ENCODE measurements around the gene ADCY1. TPM values are rescaled to one million over a fixed set of nuclear protein-coding genes. Genes with fewer than 3 reads are reported as not detected.

Gene ADCY1
- total and polyA plus RNA-seq, 5 donors from 2014 or later = not detected

- no peak for ATAC-seq (ENCODE audit: low read depth in 2 of 2)
These were observed 91.0 kb downstream of the ADCY1 start for GRCh38 chr7:45665172-45665571.

GRCh38 chr7:45670227-45670626 lies 96.1 kb downstream of the ADCY1 start:
- no peaks in the 10 kb centered on the region for H3K9me3 ChIP-seq (ENCODE audit: control insufficient read depth in 2 of 2, low read length in 2 of 2)
- Mint-ChIP-seq H3K4me3 (no peak overlapping the region), H3K9me3 (peaks cover 0 to 7% (median 0%) of the 10 kb centered on the region in 7 donors), H3K4me1 (no peaks in the 10 kb centered on the region), H3K36me3 (no peaks in the 10 kb centered on the region), H3K27ac (no peak overlapping the region), H3K27me3 (no peaks in the 10 kb centered on the region)
- no peak overlapping the region for H3K4me3 ChIP-seq (ENCODE audit: low read depth, low read length)
- ATAC-seq (ENCODE audit: low read depth in 2 of 2) (no peak), DNase-seq (no peak)
- H3K27ac ChIP-seq (ENCODE audit: insufficient read depth, low read length, poor library complexity, severe bottlenecking) = no peak overlapping the region
- no peaks in the 10 kb centered on the region for H3K27me3 ChIP-seq (ENCODE audit: control insufficient read depth, insufficient read depth, low read length)
- H3K4me1 ChIP-seq (ENCODE audit: control insufficient read depth, insufficient read depth, low read length, poor library complexity, severe bottlenecking) = no peaks in the 10 kb centered on the region
- H3K36me3 ChIP-seq (ENCODE audit: control insufficient read depth, insufficient read depth, low read length) = no peaks in the 10 kb centered on the region

More at GRCh38 chr7:45665172-45665571, 91.0 kb downstream of the ADCY1 start:
- Histone ChIP-seq H3K4me3 (ENCODE audit: low read depth, low read length) (no peak overlapping the region), H3K27me3 (ENCODE audit: control insufficient read depth, insufficient read depth, low read length) (no peaks in the 10 kb centered on the region), H3K9me3 (ENCODE audit: control insufficient read depth in 2 of 2, low read length in 2 of 2) (no peaks in the 10 kb centered on the region), H3K36me3 (ENCODE audit: control insufficient read depth, insufficient read depth, low read length) (no peaks in the 10 kb centered on the region), H3K27ac (ENCODE audit: insufficient read depth, low read length, poor library complexity, severe bottlenecking) (no peak overlapping the region), H3K4me1 (ENCODE audit: control insufficient read depth, insufficient read depth, low read length, poor library complexity, severe bottlenecking) (no peaks in the 10 kb centered on the region)
- DNase-seq = no peak
- Mint-ChIP-seq H3K27ac (no peak overlapping the region), H3K36me3 (no peaks in the 10 kb centered on the region), H3K4me1 (peaks cover 0 to 2% (median 0%) of the 10 kb centered on the region in 4 donors), H3K4me3 (no peak overlapping the region), H3K9me3 (peaks cover 0 to 7% (median 0%) of the 10 kb centered on the region in 7 donors), H3K27me3 (no peaks in the 10 kb centered on the region)

DNA sequence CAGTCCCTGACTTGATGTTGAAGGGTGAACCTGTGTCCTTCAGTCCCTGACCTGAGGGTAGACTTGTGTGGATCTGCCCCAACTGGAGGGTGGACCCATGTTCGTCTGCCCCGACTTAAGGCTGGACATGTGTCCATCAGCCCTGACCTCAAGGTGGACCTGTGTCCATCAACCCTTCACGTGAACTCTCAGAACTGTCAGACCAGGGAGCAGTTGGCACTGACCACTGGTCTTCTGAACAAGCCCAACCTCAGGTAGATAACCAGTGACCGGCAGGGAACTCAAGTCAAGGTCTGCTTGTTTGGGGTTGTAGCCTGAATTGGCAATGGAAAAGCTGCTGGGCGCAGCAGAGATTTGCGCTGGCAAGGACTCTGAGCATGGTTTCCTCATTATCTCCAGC lies 96.5 kb downstream of the ADCY1 start:
- H3K27me3 Mint-ChIP-seq = no peaks in the 10 kb centered on the region
- no peaks in the 10 kb centered on the region for H3K4me1 Mint-ChIP-seq
- H3K27ac Mint-ChIP-seq = no peak overlapping the region
- no peak for ATAC-seq (ENCODE audit: low read depth in 2 of 2)
- Histone ChIP-seq H3K27me3 (ENCODE audit: control insufficient read depth, insufficient read depth, low read length) (peaks cover 2% of the 10 kb centered on the region), H3K4me3 (ENCODE audit: low read depth, low read length) (no peak overlapping the region), H3K4me1 (ENCODE audit: control insufficient read depth, insufficient read depth, low read length, poor library complexity, severe bottlenecking) (no peaks in the 10 kb centered on the region), H3K36me3 (ENCODE audit: control insufficient read depth, insufficient read depth, low read length) (no peaks in the 10 kb centered on the region), H3K27ac (ENCODE audit: insufficient read depth, low read length, poor library complexity, severe bottlenecking) (no peak overlapping the region), H3K9me3 (ENCODE audit: control insufficient read depth in 2 of 2, low read length in 2 of 2) (no peaks in the 10 kb centered on the region)
- H3K4me3 Mint-ChIP-seq = no peak overlapping the region
- no peaks in the 10 kb centered on the region for H3K36me3 Mint-ChIP-seq
- no peak for DNase-seq
- H3K9me3 Mint-ChIP-seq = peaks cover 0 to 7% (median 0%) of the 10 kb centered on the region in 7 donors

DNA sequence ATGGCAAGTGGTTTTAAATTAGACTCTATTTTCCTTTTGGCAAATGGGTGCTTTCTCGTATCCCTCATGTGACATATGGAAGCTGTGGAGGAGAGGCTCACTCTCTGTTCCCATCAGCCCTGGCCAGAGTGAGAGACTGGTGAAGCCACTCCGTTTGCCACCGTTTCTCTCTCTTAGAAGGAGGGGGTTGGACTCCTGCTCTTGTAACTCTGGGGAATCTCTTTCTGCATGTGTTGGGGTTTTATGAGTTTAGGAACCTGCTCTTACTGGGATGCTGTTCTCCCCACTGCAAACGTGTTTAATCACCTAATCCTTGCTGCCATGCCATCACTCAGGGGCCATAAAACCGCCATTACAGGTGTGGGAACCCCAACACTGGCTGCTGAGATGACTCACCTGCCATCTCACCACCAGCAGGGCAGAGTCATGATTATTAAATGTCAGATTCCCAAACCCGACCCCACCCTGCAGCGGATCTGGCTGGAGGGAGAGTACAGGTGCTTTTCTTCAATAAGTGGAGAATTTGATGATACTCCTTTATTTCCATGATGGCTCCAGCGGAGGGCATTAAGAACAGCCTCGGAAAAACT lies 103.2 kb downstream of the ADCY1 start:
- DNase-seq = no peak
- Mint-ChIP-seq H3K27ac (no peak overlapping the region), H3K4me1 (no peaks in the 10 kb centered on the region)

DNA sequence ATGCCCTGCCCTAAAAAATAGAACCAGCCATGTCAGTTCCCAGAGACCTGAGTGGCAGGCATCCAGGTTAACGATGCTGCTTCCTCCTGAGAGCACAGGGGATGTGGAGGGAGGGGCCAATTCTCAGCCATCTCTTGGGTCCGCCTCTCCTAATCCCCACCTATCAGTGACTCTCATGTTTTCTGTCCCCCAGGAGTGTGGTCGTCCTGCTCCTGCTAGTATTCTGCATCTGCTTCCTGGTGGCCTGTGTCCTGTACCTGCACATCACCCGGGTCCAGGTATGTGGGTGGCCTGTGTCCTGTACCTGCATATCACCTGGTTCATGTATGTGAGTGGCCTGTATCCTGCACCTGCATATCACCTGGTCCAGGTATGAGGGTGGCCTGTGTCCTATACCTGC lies 105.3 kb downstream of the ADCY1 start:
- Mint-ChIP-seq H3K27ac (no peak overlapping the region), H3K9me3 (peaks cover 0 to 5% (median 0%) of the 10 kb centered on the region in 7 donors), H3K36me3 (no peaks in the 10 kb centered on the region), H3K4me3 (peak overlapping the region in 1 of 4 donors; percentile 21), H3K27me3 (peaks cover 16% of the 10 kb centered on the region), H3K4me1 (no peaks in the 10 kb centered on the region)
- Histone ChIP-seq H3K4me1 (ENCODE audit: control insufficient read depth, insufficient read depth, low read length, poor library complexity, severe bottlenecking) (no peaks in the 10 kb centered on the region), H3K27me3 (ENCODE audit: control insufficient read depth, insufficient read depth, low read length) (peaks cover 2% of the 10 kb centered on the region), H3K9me3 (ENCODE audit: control insufficient read depth in 2 of 2, low read length in 2 of 2) (no peaks in the 10 kb centered on the region), H3K27ac (ENCODE audit: insufficient read depth, low read length, poor library complexity, severe bottlenecking) (no peak overlapping the region), H3K4me3 (ENCODE audit: low read depth, low read length) (no peak overlapping the region), H3K36me3 (ENCODE audit: control insufficient read depth, insufficient read depth, low read length) (no peaks in the 10 kb centered on the region)
- no peak for ATAC-seq (ENCODE audit: low read depth in 2 of 2)
- no peak for DNase-seq

More for the DNA sequence above, 103.2 kb downstream of the ADCY1 start:
- peaks cover 2% of the 10 kb centered on the region for H3K27me3 ChIP-seq (ENCODE audit: control insufficient read depth, insufficient read depth, low read length)
- no peak overlapping the region for H3K27ac ChIP-seq (ENCODE audit: insufficient read depth, low read length, poor library complexity, severe bottlenecking)
- peaks cover 0 to 4% (median 0%) of the 10 kb centered on the region in 7 donors for H3K9me3 Mint-ChIP-seq
- H3K4me3 ChIP-seq (ENCODE audit: low read depth, low read length) = no peak overlapping the region
- H3K9me3 ChIP-seq (ENCODE audit: control insufficient read depth in 2 of 2, low read length in 2 of 2) = no peaks in the 10 kb centered on the region
- no peak overlapping the region for H3K4me3 Mint-ChIP-seq
- peaks cover 16% of the 10 kb centered on the region for H3K27me3 Mint-ChIP-seq
- H3K36me3 Mint-ChIP-seq = no peaks in the 10 kb centered on the region
- ATAC-seq (ENCODE audit: low read depth in 2 of 2) = no peak
- H3K36me3 ChIP-seq (ENCODE audit: control insufficient read depth, insufficient read depth, low read length) = no peaks in the 10 kb centered on the region
- H3K4me1 ChIP-seq (ENCODE audit: control insufficient read depth, insufficient read depth, low read length, poor library complexity, severe bottlenecking) = no peaks in the 10 kb centered on the region

DNA sequence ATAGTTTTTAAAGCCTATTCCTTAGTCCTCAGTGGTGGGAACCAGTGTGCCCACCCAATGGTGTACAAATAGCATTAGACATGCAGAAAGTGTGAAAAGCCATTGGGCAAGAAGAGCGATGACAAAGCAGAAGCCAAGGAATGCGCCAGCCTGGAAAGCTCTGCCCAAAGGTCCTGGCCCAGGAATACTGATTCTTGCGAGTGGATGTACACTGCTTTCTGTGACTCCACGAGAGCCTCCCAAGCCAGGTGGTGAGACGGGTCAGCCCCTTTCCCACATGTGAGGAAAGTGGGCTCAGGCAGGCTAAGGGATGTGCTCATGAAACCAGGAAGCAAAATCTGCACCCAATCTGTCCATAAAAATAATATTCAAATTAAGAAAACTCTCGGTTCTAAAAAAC lies 106.6 kb downstream of the ADCY1 start:
- DNase-seq (no peak), ATAC-seq (ENCODE audit: low read depth in 2 of 2) (no peak)
- Mint-ChIP-seq H3K4me3 (no peak overlapping the region), H3K27ac (peak overlapping the region in 1 of 3 donors; percentile 29), H3K9me3 (peaks cover 0 to 5% (median 0%) of the 10 kb centered on the region in 7 donors), H3K4me1 (no peaks in the 10 kb centered on the region), H3K36me3 (no peaks in the 10 kb centered on the region), H3K27me3 (peaks cover 16% of the 10 kb centered on the region)
- no peaks in the 10 kb centered on the region for H3K4me1 ChIP-seq (ENCODE audit: control insufficient read depth, insufficient read depth, low read length, poor library complexity, severe bottlenecking)
- no peak overlapping the region for H3K4me3 ChIP-seq (ENCODE audit: low read depth, low read length)
- H3K9me3 ChIP-seq (ENCODE audit: control insufficient read depth in 2 of 2, low read length in 2 of 2) = no peaks in the 10 kb centered on the region
- H3K27ac ChIP-seq (ENCODE audit: insufficient read depth, low read length, poor library complexity, severe bottlenecking) = no peak overlapping the region
- no peaks in the 10 kb centered on the region for H3K36me3 ChIP-seq (ENCODE audit: control insufficient read depth, insufficient read depth, low read length)
- H3K27me3 ChIP-seq (ENCODE audit: control insufficient read depth, insufficient read depth, low read length) = no peaks in the 10 kb centered on the region

DNA sequence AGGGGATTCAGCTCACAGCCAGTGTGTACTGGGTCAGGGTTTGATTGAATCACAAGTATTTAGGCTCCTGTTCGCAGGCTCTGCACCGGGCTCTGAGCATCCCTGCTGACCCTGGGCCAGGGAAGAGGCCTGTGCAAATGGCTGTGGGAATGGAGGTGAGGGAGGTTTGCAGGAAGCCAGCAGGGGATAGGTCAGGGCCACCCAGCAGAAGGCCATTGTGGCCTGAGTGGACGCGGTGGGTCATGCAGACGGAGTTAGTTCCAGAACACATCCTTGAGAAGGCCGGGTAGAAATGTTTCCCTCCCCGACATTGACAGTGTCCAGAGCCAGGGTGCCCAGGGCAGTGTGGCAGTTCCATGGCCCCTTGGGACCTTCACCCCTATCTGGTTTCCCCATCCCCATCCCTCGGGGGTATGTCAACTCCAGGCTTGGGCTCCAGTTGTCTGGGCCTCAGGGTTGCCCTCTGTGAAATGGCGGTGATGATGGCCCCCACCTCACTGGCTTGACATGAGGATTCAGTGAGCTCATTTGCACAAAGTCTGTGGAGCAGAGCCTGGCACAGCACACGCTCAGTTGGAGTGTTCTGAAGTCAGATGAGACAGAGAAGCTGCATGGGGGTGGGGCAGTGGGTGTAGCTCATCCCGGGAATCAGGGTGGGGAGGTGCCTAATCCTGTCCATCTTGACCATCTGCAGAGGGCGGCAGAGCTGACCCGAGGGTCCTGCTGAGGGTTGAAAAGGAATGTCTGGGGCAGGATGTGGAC lies 107.6 kb downstream of the ADCY1 start:
- Mint-ChIP-seq H3K4me3 (no peak overlapping the region), H3K27ac (no peak overlapping the region), H3K27me3 (peaks cover 9% of the 10 kb centered on the region), H3K36me3 (no peaks in the 10 kb centered on the region), H3K9me3 (peaks cover 0 to 5% (median 0%) of the 10 kb centered on the region in 7 donors), H3K4me1 (no peaks in the 10 kb centered on the region)
- Histone ChIP-seq H3K27me3 (ENCODE audit: control insufficient read depth, insufficient read depth, low read length) (no peaks in the 10 kb centered on the region), H3K27ac (ENCODE audit: insufficient read depth, low read length, poor library complexity, severe bottlenecking) (no peak overlapping the region), H3K4me3 (ENCODE audit: low read depth, low read length) (no peak overlapping the region), H3K4me1 (ENCODE audit: control insufficient read depth, insufficient read depth, low read length, poor library complexity, severe bottlenecking) (no peaks in the 10 kb centered on the region), H3K9me3 (ENCODE audit: control insufficient read depth in 2 of 2, low read length in 2 of 2) (no peaks in the 10 kb centered on the region), H3K36me3 (ENCODE audit: control insufficient read depth, insufficient read depth, low read length) (no peaks in the 10 kb centered on the region)
- ATAC-seq (ENCODE audit: low read depth in 2 of 2) (no peak), DNase-seq (no peak)

DNA sequence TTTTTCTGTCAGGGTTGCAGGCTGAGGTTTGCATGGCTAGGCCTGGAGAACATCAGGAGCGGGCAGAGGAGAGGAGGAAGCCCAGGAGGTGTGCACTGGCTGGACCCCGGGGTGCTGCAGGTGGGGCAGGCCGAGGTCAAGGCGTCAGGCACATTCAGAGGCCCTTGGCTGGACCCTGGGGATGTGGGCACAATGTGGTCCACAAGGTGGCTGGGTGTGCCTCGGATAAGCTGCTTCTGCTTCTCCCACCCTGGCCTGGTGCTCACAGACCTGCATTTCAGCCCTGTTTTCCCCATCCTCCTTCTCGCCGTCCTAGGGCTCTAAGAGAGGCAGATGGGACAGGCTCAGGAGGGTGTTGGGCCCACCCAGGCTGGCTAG lies 108.2 kb downstream of the ADCY1 start:
- DNase-seq = no peak
- Histone ChIP-seq H3K4me3 (ENCODE audit: low read depth, low read length) (no peak overlapping the region), H3K4me1 (ENCODE audit: control insufficient read depth, insufficient read depth, low read length, poor library complexity, severe bottlenecking) (no peaks in the 10 kb centered on the region), H3K9me3 (ENCODE audit: control insufficient read depth in 2 of 2, low read length in 2 of 2) (no peaks in the 10 kb centered on the region), H3K27me3 (ENCODE audit: control insufficient read depth, insufficient read depth, low read length) (no peaks in the 10 kb centered on the region), H3K27ac (ENCODE audit: insufficient read depth, low read length, poor library complexity, severe bottlenecking) (no peak overlapping the region), H3K36me3 (ENCODE audit: control insufficient read depth, insufficient read depth, low read length) (no peaks in the 10 kb centered on the region)
- H3K4me1 Mint-ChIP-seq = no peaks in the 10 kb centered on the region
- no peaks in the 10 kb centered on the region for H3K36me3 Mint-ChIP-seq
- no peak for ATAC-seq (ENCODE audit: low read depth in 2 of 2)
- no peak overlapping the region for H3K27ac Mint-ChIP-seq
- H3K9me3 Mint-ChIP-seq = peaks cover 0 to 5% (median 0%) of the 10 kb centered on the region in 7 donors
- peaks cover 9% of the 10 kb centered on the region for H3K27me3 Mint-ChIP-seq
- no peak overlapping the region for H3K4me3 Mint-ChIP-seq
